DLD1 (cell line): ENCODE data around the gene SLIT1.

Experiments used
- in situ Hi-C: cut with HindIII; loops from 2 replicates; pipeline ENCODE4 v1.10.0; 2017; ENCODE audit warnings: low sequenced_read_pairs

Gene SLIT1

GRCh38 chr10:97174276-97174775, 11.4 kb downstream of the SLIT1 start:
- in situ Hi-C loops: no loop called here

- in situ Hi-C loops: no loop called here
Measured at GRCh38 chr10:97173036-97173435, 12.7 kb downstream of the SLIT1 start.

GRCh38 chr10:97171001-97171400, 14.8 kb downstream of the SLIT1 start:
- in situ Hi-C loops: no loop called here

GRCh38 chr10:97169911-97170693, 15.7 kb downstream of the SLIT1 start:
- in situ Hi-C loops: no loop called here

- in situ Hi-C loops: no loop called here
Measured at GRCh38 chr10:97169063-97169462, 16.7 kb downstream of the SLIT1 start.

- in situ Hi-C loops: no loop called here
Measured at GRCh38 chr10:97168645-97169044, 17.1 kb downstream of the SLIT1 start.

GRCh38 chr10:97165499-97165898, 20.3 kb downstream of the SLIT1 start:
- in situ Hi-C loops: no loop called here

- in situ Hi-C loops: no loop called here
Measured at GRCh38 chr10:97163781-97164501, 21.8 kb downstream of the SLIT1 start.

GRCh38 chr10:97163181-97163580, 22.6 kb downstream of the SLIT1 start:
- in situ Hi-C loops: no loop called here

- in situ Hi-C loops: no loop called here
Measured at GRCh38 chr10:97159646-97160305, 26.0 kb downstream of the SLIT1 start.

GRCh38 chr10:97157578-97158095, 28.1 kb downstream of the SLIT1 start:
- in situ Hi-C loops: no loop called here

- in situ Hi-C loops: no loop called here
Measured at GRCh38 chr10:97154781-97155180, 31.0 kb downstream of the SLIT1 start.

- in situ Hi-C loops: no loop called here
Measured at GRCh38 chr10:97154162-97154561, 31.6 kb downstream of the SLIT1 start.

GRCh38 chr10:97153270-97153850, 32.4 kb downstream of the SLIT1 start:
- in situ Hi-C loops: no loop called here

GRCh38 chr10:97151307-97151914, 34.3 kb downstream of the SLIT1 start:
- in situ Hi-C loops: no loop called here

GRCh38 chr10:97150616-97151015, 35.1 kb downstream of the SLIT1 start:
- in situ Hi-C loops: no loop called here

GRCh38 chr10:97150013-97150595, 35.7 kb downstream of the SLIT1 start:
- in situ Hi-C loops: no loop called here

GRCh38 chr10:97149079-97149531, 36.7 kb downstream of the SLIT1 start:
- in situ Hi-C loops: no loop called here

- in situ Hi-C loops: no loop called here
Measured at GRCh38 chr10:97144297-97144696, 41.5 kb downstream of the SLIT1 start.

GRCh38 chr10:97142834-97143233, 42.9 kb downstream of the SLIT1 start:
- in situ Hi-C loops: no loop called here
